ENCODE results near the gene EMP2. TPM values are rescaled to one million over a fixed set of nuclear protein-coding genes. Genes with fewer than 3 reads are reported as not detected.

EMP2 gene
- polyA plus RNA-seq, 1 donor from 2014 or later, result 0.14 TPM

- H3K79me2 ChIP-seq (replicated peaks; ENCODE audit: insufficient read depth, low read length), result no peaks in the 10 kb centered on the region
- H3F3A ChIP-seq (ENCODE audit: insufficient read depth, low read length, poor library complexity, severe bottlenecking), result no peaks in the 10 kb centered on the region
- no peaks in the 10 kb centered on the region for H3K9me3 ChIP-seq (ENCODE audit: low read length)
- H3K27ac ChIP-seq (ENCODE audit: low read length), result no peak overlapping the region
- no peak overlapping the region for H3K9ac ChIP-seq (ENCODE audit: low read length)
- H4K20me1 ChIP-seq (ENCODE audit: insufficient read depth), result no peaks in the 10 kb centered on the region
- H2AFZ ChIP-seq (ENCODE audit: low read depth, low read length), result no peak overlapping the region
- no peak overlapping the region for H3K4me3 ChIP-seq (ENCODE audit: low read length)
- H3K36me3 ChIP-seq (ENCODE audit: insufficient read depth, low read length), result no peaks in the 10 kb centered on the region
- H3K27me3 ChIP-seq (ENCODE audit: insufficient read depth, low read depth, low read length), result no peaks in the 10 kb centered on the region
- no peak overlapping the region for H3K4me2 ChIP-seq (ENCODE audit: low read length)
- TF ChIP-seq MXI1 (conservative IDR thresholded peaks at IDR 0.05; ENCODE audit: poor library complexity, severe bottlenecking) (no peak), RAD21 (conservative IDR thresholded peaks at IDR 0.05) (no peak), TAF1 (IDR thresholded peaks at IDR 0.05; ENCODE audit: low read depth) (no peak), CTCF (IDR thresholded peaks at IDR 0.05; ENCODE audit: poor library complexity, severe bottlenecking) (no peak), REST (IDR thresholded peaks at IDR 0.05; ENCODE audit: borderline replicate concordance) (no peak), POLR2AphosphoS5 (IDR thresholded peaks at IDR 0.05) (no peak), EZH2 (IDR thresholded peaks at IDR 0.05; ENCODE audit: borderline replicate concordance, insufficient read depth, low read length, poor library complexity, severe bottlenecking) (no peak), SMC3 (conservative IDR thresholded peaks at IDR 0.05; ENCODE audit: poor library complexity) (no peak), EP300 (conservative IDR thresholded peaks at IDR 0.05; ENCODE audit: poor library complexity, severe bottlenecking) (no peak)
- H3K9me2 ChIP-seq (ENCODE audit: insufficient read depth, low read length), result no peaks in the 10 kb centered on the region
Measured at GRCh38 chr16:10530685-10531084, 49.7 kb downstream of the EMP2 start.

DNA sequence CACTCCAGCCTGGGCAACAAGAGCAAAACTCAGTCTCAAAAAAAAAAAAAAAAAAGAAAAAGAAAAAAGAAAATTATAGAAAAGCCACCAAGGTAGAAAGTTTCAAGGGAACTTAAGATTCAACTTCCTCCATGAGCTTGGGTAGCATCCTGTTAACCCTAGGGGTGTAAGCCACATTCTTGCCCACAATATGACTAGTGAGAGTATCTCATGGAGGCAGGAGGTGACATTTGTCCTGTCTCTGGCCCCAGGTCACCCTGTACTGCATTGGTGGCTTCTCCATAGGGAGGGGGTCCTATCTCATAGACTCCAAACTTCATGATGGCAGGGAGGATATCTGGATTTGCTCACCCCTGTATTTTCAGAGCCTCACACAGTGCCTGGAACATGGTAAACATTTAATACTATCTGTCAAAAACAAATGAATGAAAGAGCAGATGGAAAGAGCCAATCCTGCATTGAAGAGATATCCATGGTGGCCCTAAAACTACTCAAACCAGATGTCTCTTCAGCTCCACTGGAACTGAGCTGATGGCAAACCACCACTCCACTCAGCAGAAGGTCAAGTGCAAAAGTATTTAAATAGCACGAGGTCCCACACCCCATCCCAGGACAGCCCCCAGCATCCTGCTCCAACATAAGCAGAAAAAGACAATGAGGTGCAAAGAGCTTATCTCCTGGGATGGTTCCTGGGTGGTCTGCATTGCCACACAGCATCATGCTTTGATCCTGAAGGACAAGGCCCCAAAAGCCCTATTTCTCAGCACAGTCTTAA lies 50.3 kb downstream of the EMP2 start:
- H3K79me2 ChIP-seq (replicated peaks; ENCODE audit: insufficient read depth, low read length), result no peaks in the 10 kb centered on the region
- H2AFZ ChIP-seq (ENCODE audit: low read depth, low read length), result no peak overlapping the region
- H3K9me3 ChIP-seq (ENCODE audit: low read length), result no peaks in the 10 kb centered on the region
- H3K9ac ChIP-seq (ENCODE audit: low read length), result no peak overlapping the region
- H3K9me2 ChIP-seq (ENCODE audit: insufficient read depth, low read length), result no peaks in the 10 kb centered on the region
- no peak overlapping the region for H3K4me3 ChIP-seq (ENCODE audit: low read length)
- TF ChIP-seq EZH2 (IDR thresholded peaks at IDR 0.05; ENCODE audit: borderline replicate concordance, insufficient read depth, low read length, poor library complexity, severe bottlenecking) (no peak), CTCF (IDR thresholded peaks at IDR 0.05; ENCODE audit: poor library complexity, severe bottlenecking) (no peak), POLR2AphosphoS5 (IDR thresholded peaks at IDR 0.05) (no peak), REST (IDR thresholded peaks at IDR 0.05; ENCODE audit: borderline replicate concordance) (no peak), EP300 (conservative IDR thresholded peaks at IDR 0.05; ENCODE audit: poor library complexity, severe bottlenecking) (no peak), SMC3 (conservative IDR thresholded peaks at IDR 0.05; ENCODE audit: poor library complexity) (no peak), TAF1 (IDR thresholded peaks at IDR 0.05; ENCODE audit: low read depth) (no peak), RAD21 (conservative IDR thresholded peaks at IDR 0.05) (no peak), MXI1 (conservative IDR thresholded peaks at IDR 0.05; ENCODE audit: poor library complexity, severe bottlenecking) (no peak)
- no peaks in the 10 kb centered on the region for H3K36me3 ChIP-seq (ENCODE audit: insufficient read depth, low read length)
- H3K27ac ChIP-seq (ENCODE audit: low read length), result no peak overlapping the region
- H3K4me2 ChIP-seq (ENCODE audit: low read length), result no peak overlapping the region
- H3F3A ChIP-seq (ENCODE audit: insufficient read depth, low read length, poor library complexity, severe bottlenecking), result no peaks in the 10 kb centered on the region
- H3K27me3 ChIP-seq (ENCODE audit: insufficient read depth, low read depth, low read length), result no peaks in the 10 kb centered on the region
- no peaks in the 10 kb centered on the region for H4K20me1 ChIP-seq (ENCODE audit: insufficient read depth)

Data from neural cell (in vitro differentiated cells).